Measurements from ENCODE around the gene PCED1A. TPM values are rescaled to one million over a fixed set of nuclear protein-coding genes. Genes with fewer than 3 reads are reported as not detected.

The PCED1A gene
- total and polyA plus RNA-seq, 9 of the 15 experiments (the other 6 are each of a cell fraction or from before 2014, with no cell fraction given): 1.5 to 11.5 (median 5.9) TPM

DNA sequence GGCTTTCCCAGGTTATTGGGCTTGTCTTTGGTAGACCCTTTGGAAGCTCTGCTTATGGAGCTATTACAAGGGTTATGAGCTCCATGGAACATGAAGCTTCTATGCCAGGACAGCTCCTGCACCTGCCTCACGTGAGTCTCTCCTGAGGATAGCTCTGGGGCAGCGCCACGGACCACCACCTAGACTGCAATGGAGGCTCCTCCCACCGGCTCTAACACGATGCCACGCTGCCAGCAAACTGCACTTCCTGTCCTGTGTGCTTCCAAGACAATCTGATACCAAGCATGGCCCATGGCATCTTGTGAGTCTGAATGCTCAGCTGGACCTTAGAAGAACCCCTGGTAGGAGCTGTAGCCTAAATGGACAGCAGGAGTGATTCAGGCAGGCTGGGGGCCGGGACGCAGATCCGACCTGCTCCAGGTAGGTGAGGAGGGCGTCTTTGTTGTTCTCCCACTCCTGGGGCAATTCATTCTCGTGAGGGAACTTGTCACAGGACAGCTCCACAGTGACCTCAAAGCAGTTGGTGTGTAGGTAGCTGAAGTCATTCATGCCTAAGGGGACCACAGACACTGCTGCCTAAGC, 45.5 kb downstream of the PCED1A start:
- in situ Hi-C loops (cut with MboI): no loop called here
- peak overlapping the region; percentile 14; the same call in 1 of the 2 replicates for H3K4me2 ChIP-seq (ENCODE audit: insufficient read depth, low read length)
- no peak for TF ChIP-seq MAFK (IDR thresholded peaks at IDR 0.05; ENCODE audit: low read length)
- WGBS (ENCODE audit: insufficient coverage, low coverage, missing lambda C conversion rate): 0% methylated on average over 8 of the region's 11 CpGs
- DNase-seq (ENCODE audit: extremely low read depth in 1 of 4, low spot score in 3 of 4) (no peak), ATAC-seq (no peak; the same call in 2 of the 3 replicates), FAIRE-seq (no peak)
- no peaks in the 10 kb centered on the region for H3K9me1 ChIP-seq (ENCODE audit: control insufficient read depth, insufficient read depth, low read length)
- CTCF ChIA-PET (ENCODE audit: low intra/inter-chr PET ratio): no interaction called here
- no peak overlapping the region for H3K27ac ChIP-seq (ENCODE audit: extremely low read depth, low read depth, low read length)
- H3K4me3 ChIP-seq: no peak overlapping the region
- intact Hi-C loops (cut with micrococcal nuclease): no loop called here
- H3K9ac ChIP-seq (ENCODE audit: insufficient read depth in 1 of 2, low read depth in 2 of 2, low read length in 2 of 2): peak overlapping the region in 1 of 2 experiments; percentile 45; a peak in 1 of 4 replicates
- BruUV-seq (replicated peaks): no TSS peak
- POLR2A ChIA-PET: interaction anchor here (0.6 kb wide), 1 partner anchor 143 kb away, joined by 3 read pairs; no protein-coding TSS in a partner anchor
- H3K79me2 ChIP-seq (ENCODE audit: control insufficient read depth, insufficient read depth, low read length): no peaks in the 10 kb centered on the region
- peaks cover 12% of the 10 kb centered on the region; the same call in 1 of the 2 replicates for H4K20me1 ChIP-seq (replicated peaks; ENCODE audit: control insufficient read depth, insufficient read depth, low read length)
- no peaks in the 10 kb centered on the region for H3K36me3 ChIP-seq (ENCODE audit: control insufficient read depth, insufficient read depth, low read length)
- H2AFZ ChIP-seq (ENCODE audit: low read depth, low read length): no peak overlapping the region
- peaks cover 15 to 57% of the 10 kb centered on the region in 2 experiments; a peak in 4 of 5 replicates for H3K27me3 ChIP-seq (ENCODE audit: control insufficient read depth in 2 of 2, insufficient read depth in 2 of 2, low read length in 2 of 2)
- H3K4me1 ChIP-seq (replicated peaks in 1 of 2; ENCODE audit: control insufficient read depth in 2 of 2, insufficient read depth in 2 of 2, low read length in 2 of 2): peaks cover 2 to 20% of the 10 kb centered on the region in 2 experiments; a peak in 4 of 5 replicates
- H3K9me3 ChIP-seq (replicated peaks; ENCODE audit: control insufficient read depth, insufficient read depth, low read depth, low read length): no peaks in the 10 kb centered on the region

DNA sequence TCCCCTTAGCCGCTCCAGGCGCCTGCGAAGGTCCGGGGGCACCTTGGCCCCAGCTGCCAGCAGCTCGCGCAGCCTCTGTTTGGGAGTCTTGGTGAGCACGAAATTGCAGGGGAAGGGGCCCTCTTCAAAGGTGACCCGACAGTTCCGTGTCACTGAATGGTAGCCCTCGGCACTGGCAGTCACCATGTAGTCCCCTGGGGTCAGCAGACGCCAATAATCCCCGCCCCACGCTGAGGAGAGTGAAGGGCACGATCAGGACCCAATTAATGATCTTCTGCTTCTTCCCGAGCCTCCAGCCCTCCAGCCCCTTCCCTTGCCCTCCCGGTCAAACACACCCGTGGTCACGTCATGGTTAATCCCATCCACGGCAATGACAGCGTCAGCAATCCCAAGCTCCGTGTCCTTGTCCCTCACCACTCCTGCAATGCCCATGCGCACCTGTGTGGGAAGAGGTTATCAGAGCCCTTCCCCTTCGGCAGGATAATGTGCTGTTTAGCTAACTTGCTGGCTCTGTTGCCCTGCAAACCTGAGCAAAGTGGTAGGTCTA, 46.2 kb downstream of the PCED1A start:
- Histone ChIP-seq H3K27ac (ENCODE audit: extremely low read depth, low read depth, low read length) (no peak overlapping the region), H3K36me3 (ENCODE audit: control insufficient read depth, insufficient read depth, low read length) (no peaks in the 10 kb centered on the region), H3K4me2 (ENCODE audit: insufficient read depth, low read length) (no peak overlapping the region), H3K4me1 (replicated peaks in 1 of 2; ENCODE audit: control insufficient read depth in 2 of 2, insufficient read depth in 2 of 2, low read length in 2 of 2) (peaks cover 2 to 15% of the 10 kb centered on the region in 2 experiments; a peak in 4 of 5 replicates), H3K9ac (ENCODE audit: insufficient read depth in 1 of 2, low read depth in 2 of 2, low read length in 2 of 2) (no peak overlapping the region), H3K9me3 (replicated peaks; ENCODE audit: control insufficient read depth, insufficient read depth, low read depth, low read length) (no peaks in the 10 kb centered on the region), H4K20me1 (replicated peaks; ENCODE audit: control insufficient read depth, insufficient read depth, low read length) (peaks cover 12% of the 10 kb centered on the region; the same call in 1 of the 2 replicates), H3K9me1 (ENCODE audit: control insufficient read depth, insufficient read depth, low read length) (no peaks in the 10 kb centered on the region), H3K4me3 (no peak overlapping the region), H2AFZ (ENCODE audit: low read depth, low read length) (no peak overlapping the region), H3K79me2 (ENCODE audit: control insufficient read depth, insufficient read depth, low read length) (no peaks in the 10 kb centered on the region), H3K27me3 (ENCODE audit: control insufficient read depth in 2 of 2, insufficient read depth in 2 of 2, low read length in 2 of 2) (peaks cover 15 to 53% of the 10 kb centered on the region in 2 experiments; a peak in 4 of 5 replicates)
- no peak for TF ChIP-seq FOXM1 (IDR thresholded peaks at IDR 0.05; ENCODE audit: low read depth)
- TF ChIP-seq FOXM1 (CRISPR knock-in tag; IDR thresholded peaks at IDR 0.05; ENCODE audit: low read depth): no peak
- TF ChIP-seq ASH1L (IDR thresholded peaks at IDR 0.05; ENCODE audit: borderline replicate concordance, low read depth, partially characterized antibody): no peak
- no peak for TF ChIP-seq ZFX (CRISPR knock-in tag; IDR thresholded peaks at IDR 0.05)
- TF ChIP-seq, protein P1, sequence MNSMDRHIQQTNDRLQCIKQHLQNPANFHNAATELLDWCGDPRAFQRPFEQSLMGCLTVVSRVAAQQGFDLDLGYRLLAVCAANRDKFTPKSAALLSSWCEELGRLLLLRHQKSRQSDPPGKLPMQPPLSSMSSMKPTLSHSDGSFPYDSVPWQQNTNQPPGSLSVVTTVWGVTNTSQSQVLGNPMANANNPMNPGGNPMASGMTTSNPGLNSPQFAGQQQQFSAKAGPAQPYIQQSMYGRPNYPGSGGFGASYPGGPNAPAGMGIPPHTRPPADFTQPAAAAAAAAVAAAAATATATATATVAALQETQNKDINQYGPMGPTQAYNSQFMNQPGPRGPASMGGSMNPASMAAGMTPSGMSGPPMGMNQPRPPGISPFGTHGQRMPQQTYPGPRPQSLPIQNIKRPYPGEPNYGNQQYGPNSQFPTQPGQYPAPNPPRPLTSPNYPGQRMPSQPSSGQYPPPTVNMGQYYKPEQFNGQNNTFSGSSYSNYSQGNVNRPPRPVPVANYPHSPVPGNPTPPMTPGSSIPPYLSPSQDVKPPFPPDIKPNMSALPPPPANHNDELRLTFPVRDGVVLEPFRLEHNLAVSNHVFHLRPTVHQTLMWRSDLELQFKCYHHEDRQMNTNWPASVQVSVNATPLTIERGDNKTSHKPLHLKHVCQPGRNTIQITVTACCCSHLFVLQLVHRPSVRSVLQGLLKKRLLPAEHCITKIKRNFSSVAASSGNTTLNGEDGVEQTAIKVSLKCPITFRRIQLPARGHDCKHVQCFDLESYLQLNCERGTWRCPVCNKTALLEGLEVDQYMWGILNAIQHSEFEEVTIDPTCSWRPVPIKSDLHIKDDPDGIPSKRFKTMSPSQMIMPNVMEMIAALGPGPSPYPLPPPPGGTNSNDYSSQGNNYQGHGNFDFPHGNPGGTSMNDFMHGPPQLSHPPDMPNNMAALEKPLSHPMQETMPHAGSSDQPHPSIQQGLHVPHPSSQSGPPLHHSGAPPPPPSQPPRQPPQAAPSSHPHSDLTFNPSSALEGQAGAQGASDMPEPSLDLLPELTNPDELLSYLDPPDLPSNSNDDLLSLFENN (IDR thresholded peaks at IDR 0.05; ENCODE audit: low read depth in 2 of 2, low read length in 2 of 2): no peak
- no peak for TF ChIP-seq SMAD1 (IDR thresholded peaks at IDR 0.05; ENCODE audit: low read depth, low read length, partially characterized antibody)
- intact Hi-C loops (cut with micrococcal nuclease) (no loop called here), in situ Hi-C loops (cut with MboI) (no loop called here)
- DNase-seq (ENCODE audit: extremely low read depth in 1 of 4, low spot score in 3 of 4) (no peak), ATAC-seq (no peak), FAIRE-seq (no peak)
- no TSS peak for BruUV-seq (replicated peaks)
- ChIA-PET CTCF (ENCODE audit: low intra/inter-chr PET ratio) (no interaction called here), POLR2A (no interaction called here)
- 5% methylated on average over 8 of the region's 23 CpGs for WGBS (ENCODE audit: insufficient coverage, low coverage, missing lambda C conversion rate)
